NCI-H1105 treated with DMSO at 0.1 percent for 48 hours (cell line): ENCODE data around the gene HHIP.
A peak's percentile ranks its signal among the peaks of the same experiment; 100 is the strongest.
"Not testable (repeated sequence)": the region's sequence is repeated elsewhere in the genome, so short reads cannot be mapped to it uniquely, and the experiment has no call there.

Source experiments
- DNase-seq: peaks from one replicate; lab custom pipeline; 2025; lab: John Stamatoyannopoulos, UW

HHIP gene

DNA sequence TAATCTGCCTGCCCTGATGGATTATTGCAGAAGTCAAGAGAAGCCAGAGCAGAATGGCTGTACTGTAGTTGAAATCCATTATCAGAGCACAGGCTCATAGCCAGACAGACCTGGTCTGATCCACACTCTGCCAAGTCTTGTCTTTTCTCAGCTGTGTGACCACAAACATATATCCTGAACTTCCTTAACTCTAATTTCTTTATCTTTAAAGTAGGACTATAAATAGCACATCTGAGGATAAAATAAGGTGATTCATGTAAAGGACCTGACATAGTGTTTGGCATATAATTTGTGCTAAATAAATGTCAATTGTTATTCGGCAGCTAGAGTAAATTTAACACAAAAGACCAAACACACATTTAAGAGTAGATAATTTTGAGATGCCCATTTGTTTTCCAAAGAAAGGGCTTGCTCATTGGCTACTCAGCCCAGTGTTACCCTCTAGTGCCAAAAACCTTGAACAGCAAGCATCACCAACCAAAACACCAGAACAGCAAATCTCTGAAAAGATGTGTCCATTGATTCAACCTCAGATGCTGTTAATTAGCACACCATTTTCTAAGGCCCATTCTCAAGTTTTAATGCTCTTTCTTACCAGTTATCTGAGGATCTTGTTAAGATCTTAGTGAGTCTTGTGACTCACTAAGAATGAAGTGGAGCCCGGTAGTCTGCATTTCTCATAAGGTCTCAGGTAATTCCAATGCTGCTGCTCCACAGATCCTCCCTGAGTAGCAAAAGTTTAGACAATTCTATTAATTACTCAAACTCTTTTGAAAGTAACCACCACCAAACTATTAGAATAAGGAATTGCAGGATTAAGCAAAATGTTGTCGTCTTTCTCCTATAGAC, 108.8 kb downstream of the HHIP start:
- no peak for DNase-seq

DNA sequence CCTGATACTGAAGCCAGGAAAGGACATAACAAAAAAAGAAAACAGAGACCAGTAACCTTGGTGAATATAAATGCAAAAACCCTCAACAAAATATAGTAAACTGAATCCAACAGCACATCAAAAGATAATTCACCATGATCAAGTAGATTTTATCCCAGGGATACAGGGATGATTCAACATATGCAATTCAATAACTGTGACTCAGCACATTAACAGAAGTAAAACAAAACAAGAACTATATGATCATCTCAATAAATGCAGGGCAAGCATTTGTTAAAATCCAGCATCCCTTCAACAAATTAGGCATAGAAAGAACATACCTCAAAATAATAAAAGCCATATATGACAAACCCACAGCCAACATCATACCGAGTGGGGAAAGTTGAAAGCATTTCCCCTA, 112.0 kb downstream of the HHIP start:
- DNase-seq = no peak

DNA sequence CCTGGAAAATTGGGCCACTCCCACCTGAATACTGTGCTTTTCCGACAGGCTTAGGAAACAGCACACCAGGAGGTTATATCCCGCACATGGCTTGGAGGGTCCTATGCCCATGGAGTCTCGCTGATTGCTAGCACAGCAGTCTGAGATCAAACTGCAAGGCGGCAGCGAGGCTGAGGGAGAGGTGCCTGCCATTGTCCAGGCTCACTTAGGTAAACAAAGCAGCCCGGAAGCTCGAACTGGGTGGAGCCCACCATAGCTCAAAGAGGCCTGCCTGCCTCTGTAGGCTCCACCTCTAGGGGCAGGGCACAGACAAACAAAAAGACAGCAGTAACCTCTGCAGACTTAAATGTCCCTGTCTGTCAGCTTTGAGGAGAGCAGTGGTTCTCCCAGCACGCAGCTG, 122.9 kb downstream of the HHIP start:
- not testable (repeated sequence) for DNase-seq

DNA sequence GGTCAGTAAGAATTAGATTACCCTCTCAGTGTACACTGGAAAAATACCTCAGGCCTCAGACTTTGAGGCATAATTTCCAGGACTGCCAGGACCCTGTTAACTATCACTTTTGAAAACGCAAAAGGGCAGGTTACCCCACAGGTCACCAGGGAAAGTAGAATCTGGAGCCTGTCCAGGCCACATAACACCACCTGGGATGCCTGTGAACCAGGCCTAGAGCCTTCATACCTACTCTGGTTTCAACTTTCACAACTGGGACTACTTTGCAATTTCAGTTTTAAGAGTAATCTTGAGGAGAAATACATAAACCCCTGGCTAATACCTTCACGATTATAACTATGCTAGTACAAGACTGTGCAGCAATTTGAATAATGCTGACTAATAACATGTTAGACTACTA, 132.4 kb downstream of the HHIP start:
- no peak for DNase-seq

DNA sequence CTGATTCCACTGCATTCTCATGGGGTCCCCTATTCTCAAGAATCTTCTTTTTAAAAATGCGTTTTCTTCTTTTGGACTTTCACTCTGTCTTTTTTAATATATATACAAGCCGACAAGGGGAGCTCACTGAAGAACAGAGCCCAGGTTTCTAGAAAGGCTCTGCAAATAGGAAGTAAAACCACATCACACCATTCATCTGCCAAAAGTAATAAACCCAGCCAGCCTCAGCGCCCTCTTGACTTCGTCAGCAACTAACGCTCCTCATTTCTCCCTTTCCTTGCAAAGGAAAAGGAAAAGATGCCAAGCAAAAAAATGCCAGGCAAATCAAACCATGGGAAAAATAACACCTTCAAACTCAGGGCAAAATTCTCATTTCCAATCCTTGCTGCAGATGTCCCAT, 136.4 kb downstream of the HHIP start:
- DNase-seq = no peak

DNA sequence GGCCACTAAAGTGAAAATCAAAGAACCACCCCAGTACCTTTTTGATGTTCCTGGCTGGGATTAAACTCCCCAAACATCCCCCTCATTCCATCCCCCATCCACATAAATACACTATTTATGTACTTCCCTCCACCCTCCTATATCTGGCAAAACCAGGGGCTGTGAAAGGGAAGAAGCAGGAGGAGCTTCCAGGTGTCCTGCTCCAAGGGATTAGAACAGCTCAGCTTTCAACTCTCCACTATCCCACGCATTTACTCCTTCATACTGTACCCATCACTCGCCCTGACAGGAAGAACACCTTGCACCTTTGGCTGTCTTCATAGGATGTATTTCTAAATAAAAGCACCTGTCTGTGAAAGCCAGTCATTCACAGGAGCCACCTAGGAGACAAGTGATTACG, 140.0 kb downstream of the HHIP start:
- DNase-seq = no peak

DNA sequence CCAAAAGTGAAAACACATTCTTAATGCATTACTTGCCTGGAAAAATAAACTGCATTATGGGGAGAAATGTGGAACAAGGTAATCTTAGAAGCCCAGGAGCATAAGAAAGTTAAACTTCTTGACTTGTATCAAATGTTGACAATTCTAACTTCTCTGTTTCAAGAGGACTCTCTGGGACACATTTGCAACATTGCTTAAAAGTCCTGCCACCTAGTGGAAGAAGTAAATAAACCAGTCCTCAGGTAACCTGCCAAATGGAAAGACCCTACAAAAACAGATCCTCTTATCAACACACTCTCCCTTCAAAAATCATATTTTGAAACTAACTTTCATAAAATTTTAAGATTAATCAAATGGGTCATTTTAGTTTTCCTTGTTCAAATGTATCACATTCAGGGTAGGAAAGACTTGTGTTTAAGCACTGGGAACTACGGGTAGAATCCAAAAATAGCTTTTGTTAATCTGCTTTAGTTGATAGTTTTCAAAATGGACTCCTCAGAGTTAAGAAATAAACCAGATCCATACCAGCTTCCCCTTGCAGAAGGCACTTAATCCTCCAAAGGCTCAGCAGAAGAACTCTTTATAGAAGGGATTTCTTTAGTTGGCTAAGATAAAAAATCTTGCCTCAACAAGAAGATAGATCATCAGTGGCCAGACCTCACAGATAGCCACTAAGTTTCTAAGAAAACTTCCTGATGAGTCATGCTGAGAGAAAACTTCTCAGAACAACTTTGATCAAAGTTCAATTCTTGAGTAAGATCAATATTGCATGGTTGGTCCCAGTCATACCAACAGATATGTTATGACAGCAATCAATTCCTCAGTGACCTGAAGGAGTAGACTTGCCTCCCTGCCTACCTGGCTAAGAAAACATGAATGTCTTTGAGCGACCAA, 141.7 kb downstream of the HHIP start:
- DNase-seq = peak; percentile 14

DNA sequence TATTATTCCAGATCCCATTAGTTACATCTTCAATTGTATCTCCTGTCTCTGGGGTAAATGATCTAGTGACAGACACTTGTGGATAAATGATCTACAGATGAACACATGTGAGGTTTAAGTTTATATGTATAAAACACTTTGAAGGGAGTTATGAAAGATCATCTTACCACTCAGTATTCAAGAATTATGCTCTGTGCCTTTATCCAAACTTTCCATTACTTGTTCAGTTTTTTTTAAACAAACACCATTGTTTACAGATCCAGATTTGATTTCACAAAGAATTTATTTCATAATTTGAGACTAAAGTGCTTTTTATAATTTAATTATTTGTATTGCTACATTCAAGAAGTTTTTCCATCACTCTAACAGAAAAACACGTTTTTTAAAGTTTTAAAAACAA, 142.5 kb downstream of the HHIP start:
- no peak for DNase-seq

DNA sequence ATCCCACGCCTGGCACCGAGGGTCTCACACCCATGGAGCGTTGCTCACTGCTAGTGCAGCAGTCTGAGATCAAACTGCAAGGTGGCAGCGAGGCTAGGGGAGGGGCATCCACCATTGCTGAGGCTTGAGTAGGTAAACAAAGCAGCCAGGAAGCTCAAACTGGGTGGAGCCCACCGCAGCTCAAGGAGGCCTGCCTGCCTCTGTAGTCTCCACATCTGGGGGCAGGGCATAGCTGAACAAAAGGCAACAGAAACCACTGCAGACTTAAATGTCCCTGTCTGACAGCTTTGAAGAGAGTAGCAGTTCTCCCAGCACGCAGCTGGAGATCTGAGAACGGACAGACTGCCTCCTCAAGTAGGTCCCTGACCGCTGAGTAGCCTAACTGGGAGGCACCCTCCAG, 146.0 kb downstream of the HHIP start:
- DNase-seq = not testable (repeated sequence)
